ENCODE results near the gene DCDC1.
"Not testable (repeated sequence)": the region's sequence is repeated elsewhere in the genome, so short reads cannot be mapped to it uniquely, and the experiment has no call there.

The DCDC1 gene

GRCh38 chr11:30967579-30967978 lies 402.0 kb downstream of the DCDC1 start:
- H3K36me3 Mint-ChIP-seq: no peaks in the 10 kb centered on the region
- H3K27ac Mint-ChIP-seq: no peak overlapping the region
- no peaks in the 10 kb centered on the region for H3K4me1 Mint-ChIP-seq
- peaks cover 19% of the 10 kb centered on the region for H3K9me3 Mint-ChIP-seq
- peaks cover 1% of the 10 kb centered on the region for H3K27me3 Mint-ChIP-seq
- no peak overlapping the region for H3K4me3 Mint-ChIP-seq

- Mint-ChIP-seq H3K4me3 (no peak overlapping the region), H3K4me1 (no peaks in the 10 kb centered on the region), H3K36me3 (no peaks in the 10 kb centered on the region), H3K27me3 (no peaks in the 10 kb centered on the region), H3K9me3 (no peaks in the 10 kb centered on the region), H3K27ac (no peak overlapping the region)
These were observed 409.0 kb downstream of the DCDC1 start for GRCh38 chr11:30960387-30960992.

GRCh38 chr11:30956751-30957150 lies 412.8 kb downstream of the DCDC1 start:
- Mint-ChIP-seq H3K27ac (no peak overlapping the region), H3K4me3 (no peak overlapping the region), H3K36me3 (no peaks in the 10 kb centered on the region), H3K27me3 (no peaks in the 10 kb centered on the region), H3K9me3 (no peaks in the 10 kb centered on the region), H3K4me1 (no peaks in the 10 kb centered on the region)

- Mint-ChIP-seq H3K4me1 (no peaks in the 10 kb centered on the region), H3K27ac (no peak overlapping the region), H3K4me3 (no peak overlapping the region), H3K27me3 (no peaks in the 10 kb centered on the region), H3K9me3 (peaks cover 16% of the 10 kb centered on the region), H3K36me3 (no peaks in the 10 kb centered on the region)
These were observed 419.7 kb downstream of the DCDC1 start for GRCh38 chr11:30949838-30950237.

GRCh38 chr11:30947715-30948114 lies 421.8 kb downstream of the DCDC1 start:
- not testable (repeated sequence) for H3K4me1 Mint-ChIP-seq, H3K27me3 Mint-ChIP-seq, H3K27ac Mint-ChIP-seq

GRCh38 chr11:30938810-30939209 lies 430.7 kb downstream of the DCDC1 start:
- Mint-ChIP-seq H3K27ac (no peak overlapping the region), H3K4me1 (no peaks in the 10 kb centered on the region), H3K4me3 (no peak overlapping the region), H3K9me3 (peaks cover 7% of the 10 kb centered on the region), H3K27me3 (no peaks in the 10 kb centered on the region), H3K36me3 (no peaks in the 10 kb centered on the region)

More at GRCh38 chr11:30947715-30948114, 421.8 kb downstream of the DCDC1 start:
- H3K9me3 Mint-ChIP-seq: peaks cover 23% of the 10 kb centered on the region
- not testable (repeated sequence) for H3K36me3 Mint-ChIP-seq, H3K4me3 Mint-ChIP-seq

- Mint-ChIP-seq H3K9me3 (peaks cover 5% of the 10 kb centered on the region), H3K27ac (no peak overlapping the region), H3K4me3 (no peak overlapping the region), H3K27me3 (no peaks in the 10 kb centered on the region), H3K36me3 (no peaks in the 10 kb centered on the region), H3K4me1 (no peaks in the 10 kb centered on the region)
These were observed 431.4 kb downstream of the DCDC1 start for GRCh38 chr11:30938171-30938570.

GRCh38 chr11:30936491-30936890 lies 433.0 kb downstream of the DCDC1 start:
- Mint-ChIP-seq H3K9me3 (no peaks in the 10 kb centered on the region), H3K27ac (no peak overlapping the region), H3K36me3 (no peaks in the 10 kb centered on the region), H3K27me3 (no peaks in the 10 kb centered on the region), H3K4me3 (no peak overlapping the region), H3K4me1 (no peaks in the 10 kb centered on the region)

- Mint-ChIP-seq H3K27ac (no peak overlapping the region), H3K4me3 (no peak overlapping the region), H3K4me1 (no peaks in the 10 kb centered on the region), H3K27me3 (no peaks in the 10 kb centered on the region), H3K36me3 (no peaks in the 10 kb centered on the region), H3K9me3 (no peaks in the 10 kb centered on the region)
These were observed 433.7 kb downstream of the DCDC1 start for GRCh38 chr11:30935861-30936260.

- Mint-ChIP-seq H3K4me1 (no peaks in the 10 kb centered on the region), H3K27me3 (peaks cover 3% of the 10 kb centered on the region), H3K27ac (no peak overlapping the region), H3K36me3 (no peaks in the 10 kb centered on the region), H3K4me3 (no peak overlapping the region), H3K9me3 (no peaks in the 10 kb centered on the region)
These were observed 443.4 kb downstream of the DCDC1 start for GRCh38 chr11:30926130-30926529.

- peaks cover 6% of the 10 kb centered on the region for H3K27me3 Mint-ChIP-seq
- H3K9me3 Mint-ChIP-seq: no peaks in the 10 kb centered on the region
- no peak overlapping the region for H3K27ac Mint-ChIP-seq
- no peaks in the 10 kb centered on the region for H3K4me1 Mint-ChIP-seq
- H3K4me3 Mint-ChIP-seq: no peak overlapping the region
- H3K36me3 Mint-ChIP-seq: no peaks in the 10 kb centered on the region
These were observed 447.7 kb downstream of the DCDC1 start for GRCh38 chr11:30921811-30922210.

- no peaks in the 10 kb centered on the region for H3K4me1 Mint-ChIP-seq
- H3K36me3 Mint-ChIP-seq: no peaks in the 10 kb centered on the region
- H3K9me3 Mint-ChIP-seq: no peaks in the 10 kb centered on the region
- peaks cover 4% of the 10 kb centered on the region for H3K27me3 Mint-ChIP-seq
- no peak overlapping the region for H3K27ac Mint-ChIP-seq
- H3K4me3 Mint-ChIP-seq: no peak overlapping the region
These were observed 450.0 kb downstream of the DCDC1 start for GRCh38 chr11:30919389-30920152.

- H3K27ac Mint-ChIP-seq: no peak overlapping the region
- H3K4me3 Mint-ChIP-seq: no peak overlapping the region
- no peaks in the 10 kb centered on the region for H3K9me3 Mint-ChIP-seq
- H3K36me3 Mint-ChIP-seq: no peaks in the 10 kb centered on the region
- H3K4me1 Mint-ChIP-seq: no peaks in the 10 kb centered on the region
- H3K27me3 Mint-ChIP-seq: peaks cover 4% of the 10 kb centered on the region
These were observed 451.6 kb downstream of the DCDC1 start for GRCh38 chr11:30917859-30918478.

- Mint-ChIP-seq H3K4me1 (no peaks in the 10 kb centered on the region), H3K27me3 (peaks cover 4% of the 10 kb centered on the region), H3K36me3 (no peaks in the 10 kb centered on the region), H3K4me3 (no peak overlapping the region), H3K27ac (no peak overlapping the region), H3K9me3 (no peaks in the 10 kb centered on the region)
These were observed 452.3 kb downstream of the DCDC1 start for GRCh38 chr11:30917266-30917665.

- no peak overlapping the region for H3K4me3 Mint-ChIP-seq
- no peaks in the 10 kb centered on the region for H3K36me3 Mint-ChIP-seq
- H3K4me1 Mint-ChIP-seq: no peaks in the 10 kb centered on the region
- peaks cover 3% of the 10 kb centered on the region for H3K27me3 Mint-ChIP-seq
- H3K27ac Mint-ChIP-seq: no peak overlapping the region
- no peaks in the 10 kb centered on the region for H3K9me3 Mint-ChIP-seq
These were observed 452.8 kb downstream of the DCDC1 start for GRCh38 chr11:30916764-30917163.

- no peaks in the 10 kb centered on the region for H3K4me1 Mint-ChIP-seq
- H3K4me3 Mint-ChIP-seq: no peak overlapping the region
- H3K27ac Mint-ChIP-seq: no peak overlapping the region
- no peaks in the 10 kb centered on the region for H3K27me3 Mint-ChIP-seq
- H3K36me3 Mint-ChIP-seq: no peaks in the 10 kb centered on the region
- no peaks in the 10 kb centered on the region for H3K9me3 Mint-ChIP-seq
These were observed 455.3 kb downstream of the DCDC1 start for GRCh38 chr11:30914143-30914762.

Data from activated naive CD4-positive, alpha-beta T cell treated with anti-CD3 and anti-CD28 coated beads, Interleukin-2, amount 50 U/mL, for 24 hours (primary cell).